Ishikawa (cell line): ENCODE measurements around the gene BLOC1S4.
A peak's percentile ranks its signal among the peaks of the same experiment; 100 is the strongest.

ENCODE experiments used
- CEBPB ChIP-seq: IDR thresholded peaks from 2 replicates; pipeline ENCODE4 v1.6.1; 2012
- CREB1 ChIP-seq: IDR thresholded peaks from 2 replicates; pipeline ENCODE4 v1.6.1; 2012; ENCODE audit warnings: low read depth
- EGR1 ChIP-seq: IDR thresholded peaks from 2 replicates; pipeline ENCODE4 v1.6.1; 2012
- EP300 ChIP-seq: IDR thresholded peaks from 2 replicates; pipeline ENCODE4 v1.6.1; 2012; ENCODE audit warnings: borderline replicate concordance
- FOXM1 ChIP-seq: IDR thresholded peaks from 2 replicates; pipeline ENCODE4 v1.6.1; 2012; ENCODE audit warnings: low read depth, borderline replicate concordance
- NFIC ChIP-seq: IDR thresholded peaks from 2 replicates; pipeline ENCODE4 v1.6.1; 2012
- RAD21 ChIP-seq: IDR thresholded peaks from 2 replicates; pipeline ENCODE4 v1.6.1; 2012; ENCODE audit warnings: low read depth
- TAF1 ChIP-seq: IDR thresholded peaks from 2 replicates; pipeline ENCODE4 v1.6.1; 2012; ENCODE audit warnings: low read depth, mild to moderate bottlenecking
- TCF12 ChIP-seq: IDR thresholded peaks from 2 replicates; pipeline ENCODE4 v1.6.1; 2012; ENCODE audit warnings: low read depth
- TEAD4 ChIP-seq: IDR thresholded peaks from 2 replicates; pipeline ENCODE4 v1.6.1; 2012
- YY1 ChIP-seq: IDR thresholded peaks from 2 replicates; pipeline ENCODE4 v1.6.1; 2012; ENCODE audit warnings: low read depth
- ZBTB7A ChIP-seq: IDR thresholded peaks from 2 replicates; pipeline ENCODE4 v1.6.1; 2012; ENCODE audit warnings: low read depth
- TF ChIP-seq, protein P1 (sequence below): IDR thresholded peaks from 2 replicates; pipeline ENCODE4 v1.6.1; 2012; ENCODE audit warnings: low read depth, mild to moderate bottlenecking
- TF ChIP-seq, protein P2 (sequence below): IDR thresholded peaks from 2 replicates; pipeline ENCODE4 v1.6.1; 2012
- TF ChIP-seq, protein P3 (sequence below): IDR thresholded peaks from 2 replicates; pipeline ENCODE4 v1.6.1; 2012

The BLOC1S4 gene

GRCh38 chr4:6758728-6759127, 42.8 kb downstream of the BLOC1S4 start:
- TF ChIP-seq TAF1 (no peak), NFIC (no peak), CREB1 (no peak), TEAD4 (no peak), EP300 (no peak), FOXM1 (no peak), ZBTB7A (no peak), CEBPB (no peak), RAD21 (no peak), YY1 (no peak), EGR1 (no peak), TCF12 (no peak)
- TF ChIP-seq, protein P1, sequence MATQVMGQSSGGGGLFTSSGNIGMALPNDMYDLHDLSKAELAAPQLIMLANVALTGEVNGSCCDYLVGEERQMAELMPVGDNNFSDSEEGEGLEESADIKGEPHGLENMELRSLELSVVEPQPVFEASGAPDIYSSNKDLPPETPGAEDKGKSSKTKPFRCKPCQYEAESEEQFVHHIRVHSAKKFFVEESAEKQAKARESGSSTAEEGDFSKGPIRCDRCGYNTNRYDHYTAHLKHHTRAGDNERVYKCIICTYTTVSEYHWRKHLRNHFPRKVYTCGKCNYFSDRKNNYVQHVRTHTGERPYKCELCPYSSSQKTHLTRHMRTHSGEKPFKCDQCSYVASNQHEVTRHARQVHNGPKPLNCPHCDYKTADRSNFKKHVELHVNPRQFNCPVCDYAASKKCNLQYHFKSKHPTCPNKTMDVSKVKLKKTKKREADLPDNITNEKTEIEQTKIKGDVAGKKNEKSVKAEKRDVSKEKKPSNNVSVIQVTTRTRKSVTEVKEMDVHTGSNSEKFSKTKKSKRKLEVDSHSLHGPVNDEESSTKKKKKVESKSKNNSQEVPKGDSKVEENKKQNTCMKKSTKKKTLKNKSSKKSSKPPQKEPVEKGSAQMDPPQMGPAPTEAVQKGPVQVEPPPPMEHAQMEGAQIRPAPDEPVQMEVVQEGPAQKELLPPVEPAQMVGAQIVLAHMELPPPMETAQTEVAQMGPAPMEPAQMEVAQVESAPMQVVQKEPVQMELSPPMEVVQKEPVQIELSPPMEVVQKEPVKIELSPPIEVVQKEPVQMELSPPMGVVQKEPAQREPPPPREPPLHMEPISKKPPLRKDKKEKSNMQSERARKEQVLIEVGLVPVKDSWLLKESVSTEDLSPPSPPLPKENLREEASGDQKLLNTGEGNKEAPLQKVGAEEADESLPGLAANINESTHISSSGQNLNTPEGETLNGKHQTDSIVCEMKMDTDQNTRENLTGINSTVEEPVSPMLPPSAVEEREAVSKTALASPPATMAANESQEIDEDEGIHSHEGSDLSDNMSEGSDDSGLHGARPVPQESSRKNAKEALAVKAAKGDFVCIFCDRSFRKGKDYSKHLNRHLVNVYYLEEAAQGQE = no peak
- TF ChIP-seq, protein P2, sequence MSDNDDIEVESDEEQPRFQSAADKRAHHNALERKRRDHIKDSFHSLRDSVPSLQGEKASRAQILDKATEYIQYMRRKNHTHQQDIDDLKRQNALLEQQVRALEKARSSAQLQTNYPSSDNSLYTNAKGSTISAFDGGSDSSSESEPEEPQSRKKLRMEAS = no peak
- TF ChIP-seq, protein P3, sequence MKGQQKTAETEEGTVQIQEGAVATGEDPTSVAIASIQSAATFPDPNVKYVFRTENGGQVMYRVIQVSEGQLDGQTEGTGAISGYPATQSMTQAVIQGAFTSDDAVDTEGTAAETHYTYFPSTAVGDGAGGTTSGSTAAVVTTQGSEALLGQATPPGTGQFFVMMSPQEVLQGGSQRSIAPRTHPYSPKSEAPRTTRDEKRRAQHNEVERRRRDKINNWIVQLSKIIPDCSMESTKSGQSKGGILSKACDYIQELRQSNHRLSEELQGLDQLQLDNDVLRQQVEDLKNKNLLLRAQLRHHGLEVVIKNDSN = no peak

DNA sequence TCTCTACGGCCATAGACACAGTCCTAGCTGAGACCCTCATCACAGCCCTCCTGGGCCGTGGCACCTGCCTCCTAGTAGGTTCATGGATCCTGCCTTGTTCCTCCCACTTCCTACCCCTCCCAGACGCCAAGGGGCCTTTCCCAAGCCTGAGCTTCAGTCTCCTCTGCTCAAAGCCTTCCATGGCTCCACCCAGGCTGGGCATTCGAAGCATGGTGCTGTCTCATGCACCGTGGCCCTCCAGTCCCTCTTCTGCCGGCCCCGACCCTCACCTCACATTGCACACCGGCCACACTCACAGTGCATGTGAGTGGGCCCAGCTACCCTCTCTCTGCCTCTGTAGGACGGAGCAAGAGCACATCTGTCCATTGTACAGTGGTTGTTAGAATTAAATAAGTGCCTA, 44.9 kb downstream of the BLOC1S4 start:
- TF ChIP-seq EGR1 (no peak), FOXM1 (no peak), CREB1 (no peak), CEBPB (no peak), ZBTB7A (no peak), TEAD4 (no peak)
- TF ChIP-seq, protein P3 = no peak

- no peak for TF ChIP-seq CEBPB
- peak; percentile 24; the same call in 1 of the 2 replicates for TF ChIP-seq TCF12
- TF ChIP-seq RAD21 = no peak; the same call in 1 of the 2 replicates
- no peak for TF ChIP-seq ZBTB7A
- TF ChIP-seq, protein P1 = no peak
- peak; percentile 89 for TF ChIP-seq EGR1
- no peak for TF ChIP-seq FOXM1
- no peak for TF ChIP-seq TEAD4
- TF ChIP-seq, protein P2 = no peak; the same call in 1 of the 2 replicates
- TF ChIP-seq, protein P3 = no peak
- TF ChIP-seq CREB1 = no peak
- TF ChIP-seq NFIC = no peak
- TF ChIP-seq EP300 = 0 out of 2 replicates have a peak, but pooled peaks have one; percentile 40
- no peak for TF ChIP-seq TAF1
- no peak for TF ChIP-seq YY1
Measured at GRCh38 chr4:6761649-6762615, 46.0 kb downstream of the BLOC1S4 start.

DNA sequence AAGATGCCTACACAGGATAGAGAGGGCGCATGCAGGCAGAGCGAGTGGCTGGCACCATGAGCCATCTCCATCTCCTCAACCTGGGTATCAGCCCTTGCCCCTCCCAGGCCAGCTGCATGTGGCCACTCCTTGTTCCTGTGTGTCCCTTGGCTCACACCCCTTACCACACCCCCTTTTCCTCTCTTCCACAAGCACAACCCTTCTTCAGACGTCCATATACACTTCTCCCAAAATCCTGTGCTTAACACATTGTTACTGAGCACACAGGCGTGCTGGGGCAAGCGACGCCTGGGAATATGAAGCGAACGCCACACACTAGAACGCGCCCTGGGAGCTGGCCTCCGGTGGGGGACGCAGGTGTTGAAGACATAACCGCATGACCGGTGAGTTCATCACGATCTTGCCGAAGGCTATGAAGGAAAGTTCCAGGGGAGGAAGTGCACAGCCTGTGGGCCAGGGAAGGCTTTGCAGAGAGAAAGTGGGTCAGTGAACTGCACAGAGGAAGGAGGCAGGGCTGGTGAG, 47.4 kb downstream of the BLOC1S4 start:
- no peak for TF ChIP-seq NFIC
- TF ChIP-seq, protein P2 = no peak
- no peak for TF ChIP-seq TEAD4
- TF ChIP-seq FOXM1 = no peak
- no peak for TF ChIP-seq ZBTB7A
- no peak for TF ChIP-seq EGR1
- no peak for TF ChIP-seq RAD21
- no peak for TF ChIP-seq TAF1
- no peak for TF ChIP-seq TCF12
- TF ChIP-seq, protein P3 = no peak
- no peak for TF ChIP-seq CEBPB
- TF ChIP-seq CREB1 = no peak
- no peak for TF ChIP-seq EP300
- TF ChIP-seq YY1 = no peak
- TF ChIP-seq, protein P1 = no peak
